ENCODE measurements around the gene WWOX.

DNA sequence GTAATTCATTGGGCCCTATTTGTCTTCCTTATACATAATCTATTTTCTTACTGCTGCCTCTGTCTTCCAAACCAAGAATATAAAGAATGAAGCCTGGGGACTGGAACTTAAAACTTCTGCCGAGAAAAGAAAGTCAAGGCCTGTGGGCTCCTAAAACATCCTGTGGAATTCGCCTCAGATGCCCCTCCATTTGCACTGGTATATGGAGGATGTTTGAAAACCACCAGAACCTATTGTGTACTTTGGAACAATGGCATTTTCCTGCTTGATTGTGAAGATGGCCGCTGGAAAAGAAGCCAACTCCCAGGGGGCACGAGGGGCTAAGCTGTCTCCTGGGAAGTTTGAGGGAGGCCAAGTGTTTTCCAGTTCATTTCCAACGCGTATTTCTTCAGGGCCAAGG is 122.4 kb downstream of the WWOX start:
- TF ChIP-seq ZNF8 (CRISPR knock-in tag; IDR thresholded peaks at IDR 0.05), result no peak
- TF ChIP-seq OSR1 (CRISPR knock-in tag; IDR thresholded peaks at IDR 0.05), result no peak
- no peak for TF ChIP-seq ZNF565 (CRISPR knock-in tag; conservative IDR thresholded peaks at IDR 0.05; ENCODE audit: low read depth)
- TF ChIP-seq TCF4 (CRISPR knock-in tag; IDR thresholded peaks at IDR 0.05; ENCODE audit: borderline replicate concordance), result no peak
- no peak for TF ChIP-seq ZFP3 (CRISPR knock-in tag; IDR thresholded peaks at IDR 0.05)

All from SK-N-SH treated with all-trans-retinoic acid at 6 μM for 48 hours (cell line).